ENCODE data around the gene OR13C8.
"Not testable (repeated sequence)": the region's sequence is repeated elsewhere in the genome, so short reads cannot be mapped to it uniquely, and the experiment has no call there.

The OR13C8 gene, protein sequence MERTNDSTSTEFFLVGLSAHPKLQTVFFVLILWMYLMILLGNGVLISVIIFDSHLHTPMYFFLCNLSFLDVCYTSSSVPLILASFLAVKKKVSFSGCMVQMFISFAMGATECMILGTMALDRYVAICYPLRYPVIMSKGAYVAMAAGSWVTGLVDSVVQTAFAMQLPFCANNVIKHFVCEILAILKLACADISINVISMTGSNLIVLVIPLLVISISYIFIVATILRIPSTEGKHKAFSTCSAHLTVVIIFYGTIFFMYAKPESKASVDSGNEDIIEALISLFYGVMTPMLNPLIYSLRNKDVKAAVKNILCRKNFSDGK

DNA sequence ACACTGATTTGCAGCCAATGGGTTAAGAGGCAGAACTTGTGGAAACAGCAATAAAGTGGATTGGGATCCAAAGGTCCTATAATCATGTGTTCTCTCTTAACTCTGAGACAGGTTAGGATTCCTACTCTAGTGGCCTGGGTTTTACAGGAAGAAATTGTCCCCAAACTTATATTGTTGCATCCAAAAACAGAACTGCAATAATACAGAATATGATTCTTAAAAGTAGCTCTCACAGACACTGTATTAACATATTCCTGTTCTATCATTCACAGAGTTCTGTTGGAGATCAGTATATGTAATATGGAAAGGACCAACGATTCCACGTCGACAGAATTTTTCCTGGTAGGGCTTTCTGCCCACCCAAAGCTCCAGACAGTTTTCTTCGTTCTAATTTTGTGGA, at the start of gene OR13C8:
TSS of gene OR13C8 (plus strand) at position 301 of the 400 bp plus-strand sequence. CDS start at position 301, 0 bp downstream.
- TF ChIP-seq, protein P1, sequence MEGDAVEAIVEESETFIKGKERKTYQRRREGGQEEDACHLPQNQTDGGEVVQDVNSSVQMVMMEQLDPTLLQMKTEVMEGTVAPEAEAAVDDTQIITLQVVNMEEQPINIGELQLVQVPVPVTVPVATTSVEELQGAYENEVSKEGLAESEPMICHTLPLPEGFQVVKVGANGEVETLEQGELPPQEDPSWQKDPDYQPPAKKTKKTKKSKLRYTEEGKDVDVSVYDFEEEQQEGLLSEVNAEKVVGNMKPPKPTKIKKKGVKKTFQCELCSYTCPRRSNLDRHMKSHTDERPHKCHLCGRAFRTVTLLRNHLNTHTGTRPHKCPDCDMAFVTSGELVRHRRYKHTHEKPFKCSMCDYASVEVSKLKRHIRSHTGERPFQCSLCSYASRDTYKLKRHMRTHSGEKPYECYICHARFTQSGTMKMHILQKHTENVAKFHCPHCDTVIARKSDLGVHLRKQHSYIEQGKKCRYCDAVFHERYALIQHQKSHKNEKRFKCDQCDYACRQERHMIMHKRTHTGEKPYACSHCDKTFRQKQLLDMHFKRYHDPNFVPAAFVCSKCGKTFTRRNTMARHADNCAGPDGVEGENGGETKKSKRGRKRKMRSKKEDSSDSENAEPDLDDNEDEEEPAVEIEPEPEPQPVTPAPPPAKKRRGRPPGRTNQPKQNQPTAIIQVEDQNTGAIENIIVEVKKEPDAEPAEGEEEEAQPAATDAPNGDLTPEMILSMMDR (conservative IDR thresholded peaks at IDR 0.05; ENCODE audit: control insufficient read depth, insufficient read depth, low read depth, low read length): no peak
- DNase-seq (ENCODE audit: low read depth): no peak
- H3K4me3 ChIP-seq (ENCODE audit: control insufficient read depth, low read depth, low read length): no peak within 1 kb of the TSS

DNA sequence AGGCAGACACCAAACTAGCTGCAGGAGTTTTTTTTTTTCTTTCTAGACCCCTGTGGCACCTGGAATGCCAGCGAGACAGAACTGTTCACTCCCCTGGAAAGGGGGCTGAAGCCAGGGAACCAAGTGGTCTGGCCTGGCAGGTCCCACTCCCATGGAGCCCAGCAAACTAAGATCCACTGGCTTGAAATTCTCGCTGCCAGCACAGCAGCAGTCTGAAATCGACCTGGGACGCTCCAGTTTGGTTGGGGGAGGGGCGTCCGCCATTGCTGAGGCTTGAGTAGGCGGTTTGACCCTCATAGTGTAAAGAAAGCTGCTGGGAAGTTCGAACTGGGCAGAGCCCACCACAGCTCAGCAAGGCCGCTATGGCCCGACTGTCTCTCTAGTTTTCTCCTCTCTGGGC, 48.7 kb upstream of the OR13C8 start:
- not testable (repeated sequence) for DNase-seq (ENCODE audit: low read depth); H3K4me3 ChIP-seq (ENCODE audit: control insufficient read depth, low read depth, low read length)

DNA sequence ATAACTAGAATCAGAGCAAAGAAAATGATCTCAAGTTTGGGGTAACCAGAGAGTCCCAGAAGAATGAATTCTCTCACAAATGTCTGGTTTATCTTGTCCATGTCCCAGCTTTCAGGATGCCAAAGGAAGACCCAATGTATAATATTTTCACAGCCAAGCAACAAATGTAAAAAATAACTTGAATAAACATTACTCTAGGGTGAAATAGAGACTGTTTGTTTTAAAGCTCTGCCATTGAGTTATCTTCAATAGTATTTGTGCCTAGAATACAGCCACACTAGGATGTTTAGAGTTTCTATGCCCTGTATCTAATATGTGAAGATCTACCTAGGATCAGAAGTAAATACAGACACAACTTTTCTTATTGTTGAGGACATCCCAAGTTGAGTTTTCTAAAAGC, 41.9 kb upstream of the OR13C8 start, which contains the start of gene OR13C4:
TSS of gene OR13C4 (minus strand) at position 101 of the 400 bp plus-strand sequence. CDS start at position 101, 0 bp downstream.
- H3K4me3 ChIP-seq (ENCODE audit: control insufficient read depth, low read depth, low read length): no peak within 1 kb of the TSS
- DNase-seq (ENCODE audit: low read depth): no peak
- TF ChIP-seq, protein P1 (conservative IDR thresholded peaks at IDR 0.05; ENCODE audit: control insufficient read depth, insufficient read depth, low read depth, low read length): no peak

DNA sequence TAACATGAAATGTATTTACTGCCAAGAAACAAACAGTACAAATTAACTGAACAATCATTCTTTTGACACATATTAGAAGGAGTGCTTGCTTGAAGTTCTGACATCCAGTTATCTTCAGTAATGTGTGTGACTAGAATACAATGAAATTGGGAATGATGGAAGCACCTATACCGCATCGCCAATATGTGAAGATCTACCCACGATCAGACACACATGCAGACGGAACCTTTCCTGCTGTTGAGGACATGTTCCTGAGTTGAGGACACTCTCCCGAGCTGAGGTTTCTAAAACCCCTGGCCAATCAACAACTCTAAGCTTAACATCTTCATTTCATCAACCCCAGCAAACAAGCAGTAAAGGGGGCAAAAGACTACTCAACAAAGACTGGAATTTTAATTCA, 32.2 kb upstream of the OR13C8 start, which contains the start of gene OR13C3:
TSS of gene OR13C3 (minus strand) at position 101 of the 400 bp plus-strand sequence. CDS start 133 bp downstream, outside the sequence.
- TF ChIP-seq, protein P1 (conservative IDR thresholded peaks at IDR 0.05; ENCODE audit: control insufficient read depth, insufficient read depth, low read depth, low read length): no peak
- H3K4me3 ChIP-seq (ENCODE audit: control insufficient read depth, low read depth, low read length): no peak within 1 kb of the TSS
- no peak for DNase-seq (ENCODE audit: low read depth)

DNA sequence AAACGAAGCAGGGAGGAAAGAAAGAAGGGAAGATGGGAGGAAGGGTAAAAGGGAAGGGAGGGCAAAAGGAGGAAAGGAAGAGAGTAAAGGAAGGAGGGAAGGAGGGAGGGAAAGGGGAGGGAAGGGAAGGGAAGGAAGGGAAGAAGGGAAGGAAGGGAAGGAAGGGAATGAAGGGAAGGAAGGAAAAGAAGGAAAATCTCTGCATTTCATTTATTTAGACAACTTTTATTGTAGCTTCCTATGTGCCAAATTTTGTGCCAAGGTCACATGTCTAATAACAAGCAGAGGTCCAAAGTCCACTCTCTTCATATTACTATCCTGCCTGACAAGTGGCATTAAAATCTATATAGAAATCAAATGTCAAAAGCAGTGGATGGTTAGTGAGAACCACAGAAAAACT, 29.7 kb upstream of the OR13C8 start:
- no peak overlapping the region for H3K4me3 ChIP-seq (ENCODE audit: control insufficient read depth, low read depth, low read length)
- DNase-seq (ENCODE audit: low read depth): no peak
- TF ChIP-seq, protein P1 (conservative IDR thresholded peaks at IDR 0.05; ENCODE audit: control insufficient read depth, insufficient read depth, low read depth, low read length): no peak

DNA sequence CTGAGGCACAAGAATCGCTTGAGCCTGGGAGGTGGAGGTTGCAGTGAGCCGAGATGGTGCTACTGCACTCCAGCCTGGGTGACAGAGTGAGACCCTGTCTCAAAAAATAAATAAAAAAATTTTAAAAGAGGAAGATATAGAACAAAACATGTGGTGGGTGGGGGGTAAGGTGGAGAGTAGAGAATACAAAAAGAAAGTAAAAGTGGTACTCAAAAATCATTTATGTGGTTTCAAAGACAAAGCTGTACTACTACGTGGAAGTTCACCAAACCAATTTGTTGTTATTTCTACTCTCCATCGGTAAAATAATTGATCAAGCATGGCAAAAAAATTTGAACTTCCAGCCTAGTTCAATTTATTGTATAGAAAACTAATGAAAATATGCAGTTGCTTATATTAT, 24.3 kb upstream of the OR13C8 start:
- TF ChIP-seq, protein P1 (conservative IDR thresholded peaks at IDR 0.05; ENCODE audit: control insufficient read depth, insufficient read depth, low read depth, low read length): no peak
- H3K4me3 ChIP-seq (ENCODE audit: control insufficient read depth, low read depth, low read length): no peak overlapping the region
- no peak for DNase-seq (ENCODE audit: low read depth)

DNA sequence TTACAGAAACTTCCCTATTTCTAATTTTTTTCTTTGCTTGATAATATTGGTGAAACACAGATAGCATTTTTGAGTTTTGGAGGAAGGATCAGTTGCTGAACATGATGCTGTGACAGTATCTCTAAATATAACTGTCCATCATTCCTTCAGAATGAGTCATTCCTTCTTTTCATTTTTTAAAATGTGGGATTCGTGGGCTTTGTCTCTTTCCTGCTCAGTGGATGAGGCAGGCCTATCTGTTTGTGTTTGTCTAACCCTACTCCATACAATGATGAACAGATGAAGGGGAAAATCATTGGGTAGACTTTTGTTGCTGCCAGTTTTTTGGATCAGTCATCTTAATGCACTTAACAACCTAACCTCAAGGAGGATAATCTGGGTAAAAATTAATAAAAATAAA, 15.7 kb upstream of the OR13C8 start:
- H3K4me3 ChIP-seq (ENCODE audit: control insufficient read depth, low read depth, low read length): no peak overlapping the region

More for the DNA sequence above, 15.7 kb upstream of the OR13C8 start:
- TF ChIP-seq, protein P1 (conservative IDR thresholded peaks at IDR 0.05; ENCODE audit: control insufficient read depth, insufficient read depth, low read depth, low read length): no peak
- DNase-seq (ENCODE audit: low read depth): peak; percentile 29
